Nephron (organoid): ENCODE data around the gene ETV1.

Experiments used
- H3K27ac Mint-ChIP-seq, 3 experiments: 2 replicates each; pipeline ENCODE4 v1.8.0; 2020; ENCODE audit warnings: mixed read lengths in 3 of 3, mild to moderate bottlenecking in 2 of 3, moderate library complexity in 1 of 3
- H3K27me3 Mint-ChIP-seq: 2 replicates; pipeline ENCODE4 v1.8.0; 2021; ENCODE audit warnings: low read depth, mild to moderate bottlenecking, moderate library complexity, mixed read lengths
- H3K36me3 Mint-ChIP-seq: 2 replicates; pipeline ENCODE4 v1.8.0; 2020; ENCODE audit warnings: low read depth, mixed read lengths
- H3K4me1 Mint-ChIP-seq: 2 replicates; pipeline ENCODE4 v1.8.0; 2020; ENCODE audit warnings: mixed read lengths
- H3K4me3 Mint-ChIP-seq, 3 experiments: 2 replicates each; pipeline ENCODE4 v1.8.0; 2020; ENCODE audit warnings: mild to moderate bottlenecking in 3 of 3, mixed read lengths in 3 of 3, moderate library complexity in 2 of 3
- H3K9me3 Mint-ChIP-seq: 2 replicates; pipeline ENCODE4 v1.8.0; 2020; ENCODE audit warnings: mixed read lengths
- TF ChIP-seq, protein P1 (sequence below), 3 experiments: fragments of 200-600 bp; sonication (generic); IDR thresholded peaks; one replicate each; pipeline ENCODE4 v1.5.0; 2021; ENCODE audit warnings: antibody characterized with exemption in 3 of 3; ENCODE audit not compliant: unreplicated experiment in 3 of 3

The ETV1 gene

DNA sequence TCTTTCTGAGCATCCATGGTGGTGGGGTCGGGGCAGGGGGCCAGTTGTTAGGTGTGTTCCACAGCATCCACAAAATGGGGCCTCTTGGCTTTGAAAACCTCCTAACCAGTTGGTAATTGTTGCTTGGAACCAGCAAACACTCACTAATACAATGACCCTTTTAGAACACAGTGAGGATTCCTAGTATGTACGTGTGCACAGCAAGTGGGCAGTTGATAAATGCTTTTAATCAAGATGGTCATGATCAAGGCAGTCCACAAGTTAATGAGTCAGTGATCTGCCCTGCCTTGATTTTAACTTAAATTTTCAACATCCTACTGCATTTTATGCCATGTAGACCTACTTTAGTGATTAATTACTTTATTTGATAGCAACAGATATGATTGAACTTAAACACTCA, 103.1 kb downstream of the ETV1 start:
- Mint-ChIP-seq H3K36me3 (no peaks in the 10 kb centered on the region), H3K27ac (no peak overlapping the region), H3K4me3 (no peak overlapping the region), H3K4me1 (no peaks in the 10 kb centered on the region), H3K9me3 (no peaks in the 10 kb centered on the region), H3K27me3 (no peaks in the 10 kb centered on the region)
- TF ChIP-seq, protein P1, sequence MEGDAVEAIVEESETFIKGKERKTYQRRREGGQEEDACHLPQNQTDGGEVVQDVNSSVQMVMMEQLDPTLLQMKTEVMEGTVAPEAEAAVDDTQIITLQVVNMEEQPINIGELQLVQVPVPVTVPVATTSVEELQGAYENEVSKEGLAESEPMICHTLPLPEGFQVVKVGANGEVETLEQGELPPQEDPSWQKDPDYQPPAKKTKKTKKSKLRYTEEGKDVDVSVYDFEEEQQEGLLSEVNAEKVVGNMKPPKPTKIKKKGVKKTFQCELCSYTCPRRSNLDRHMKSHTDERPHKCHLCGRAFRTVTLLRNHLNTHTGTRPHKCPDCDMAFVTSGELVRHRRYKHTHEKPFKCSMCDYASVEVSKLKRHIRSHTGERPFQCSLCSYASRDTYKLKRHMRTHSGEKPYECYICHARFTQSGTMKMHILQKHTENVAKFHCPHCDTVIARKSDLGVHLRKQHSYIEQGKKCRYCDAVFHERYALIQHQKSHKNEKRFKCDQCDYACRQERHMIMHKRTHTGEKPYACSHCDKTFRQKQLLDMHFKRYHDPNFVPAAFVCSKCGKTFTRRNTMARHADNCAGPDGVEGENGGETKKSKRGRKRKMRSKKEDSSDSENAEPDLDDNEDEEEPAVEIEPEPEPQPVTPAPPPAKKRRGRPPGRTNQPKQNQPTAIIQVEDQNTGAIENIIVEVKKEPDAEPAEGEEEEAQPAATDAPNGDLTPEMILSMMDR (IDR thresholded peaks at IDR 0.05; ENCODE audit: unreplicated experiment in 3 of 3), result no peak

DNA sequence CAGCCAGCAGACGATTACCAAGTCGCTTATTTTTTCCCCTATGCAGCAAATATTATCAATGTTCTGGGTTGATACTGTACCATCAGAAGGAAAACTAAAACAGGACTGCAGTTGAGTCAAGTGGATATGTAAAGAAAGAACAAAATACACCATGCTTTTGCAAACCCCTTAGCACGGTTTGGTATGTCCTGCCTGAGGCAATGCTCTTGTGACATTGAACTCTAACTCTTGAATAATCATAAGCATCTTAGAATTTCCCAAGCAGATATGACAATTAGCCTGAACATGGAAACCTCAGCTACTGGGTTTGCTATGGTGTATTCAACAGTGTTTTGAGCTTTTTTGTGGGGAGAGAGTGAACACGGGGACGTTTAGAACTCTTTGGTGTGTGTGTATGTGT, 107.4 kb downstream of the ETV1 start:
- Mint-ChIP-seq H3K9me3 (no peaks in the 10 kb centered on the region), H3K4me3 (no peak overlapping the region), H3K36me3 (no peaks in the 10 kb centered on the region), H3K27me3 (no peaks in the 10 kb centered on the region), H3K4me1 (no peaks in the 10 kb centered on the region), H3K27ac (no peak overlapping the region)
- TF ChIP-seq, protein P1 (IDR thresholded peaks at IDR 0.05; ENCODE audit: unreplicated experiment in 3 of 3), result no peak

DNA sequence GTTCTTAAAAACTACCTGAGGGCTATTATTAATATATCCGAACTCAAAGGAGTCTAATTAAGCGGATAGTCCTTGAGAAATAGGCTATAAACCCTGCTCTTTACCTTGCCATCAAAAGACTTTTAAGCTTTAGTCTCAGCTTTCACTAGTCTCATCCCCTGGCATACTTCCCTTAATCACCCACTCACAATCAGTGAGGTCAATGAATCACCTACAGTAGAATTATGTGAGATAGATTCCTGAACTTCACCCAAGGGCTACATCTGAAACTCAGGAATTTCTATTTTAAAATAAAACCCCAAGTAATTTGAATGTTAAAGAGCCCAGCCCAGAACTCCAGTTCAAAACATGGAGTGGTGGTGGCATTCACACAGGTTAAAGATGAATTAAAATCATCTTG, 108.7 kb downstream of the ETV1 start:
- Mint-ChIP-seq H3K4me1 (no peaks in the 10 kb centered on the region), H3K27ac (no peak overlapping the region), H3K36me3 (no peaks in the 10 kb centered on the region), H3K4me3 (no peak overlapping the region), H3K27me3 (no peaks in the 10 kb centered on the region), H3K9me3 (no peaks in the 10 kb centered on the region)
- TF ChIP-seq, protein P1 (IDR thresholded peaks at IDR 0.05; ENCODE audit: unreplicated experiment in 3 of 3), result no peak

DNA sequence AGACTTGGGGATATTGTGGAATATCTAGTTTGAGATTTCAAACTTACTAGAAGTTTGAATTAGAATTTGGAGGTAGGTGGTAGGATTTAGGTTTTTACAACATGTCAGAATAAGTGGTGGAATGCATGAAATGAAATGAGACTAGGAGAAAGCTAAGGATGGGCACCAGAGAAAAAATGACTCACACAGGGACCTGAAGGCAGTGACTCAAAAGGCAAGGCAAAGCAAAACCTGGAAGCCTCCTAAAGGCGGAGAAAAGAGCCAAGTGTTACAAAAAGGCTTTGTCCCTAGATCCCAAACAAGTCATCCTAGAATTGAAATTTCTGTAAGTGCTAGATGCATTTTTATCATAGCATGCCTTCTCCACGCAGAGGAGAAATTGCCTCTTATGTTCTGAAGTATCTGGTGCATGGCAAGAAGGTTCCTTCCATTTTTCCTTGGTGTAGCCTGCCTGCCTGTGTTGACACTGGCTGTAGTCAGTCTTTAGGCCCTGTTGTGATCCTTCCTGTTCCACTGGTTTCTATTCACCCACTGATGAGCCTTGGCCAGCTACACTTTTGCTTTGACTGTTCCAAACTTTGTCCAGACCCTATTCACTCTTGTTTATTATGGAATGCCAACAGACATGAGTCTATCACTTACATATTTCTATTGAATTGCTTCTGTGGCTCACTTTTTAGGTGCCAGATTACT, 109.3 kb downstream of the ETV1 start:
- Mint-ChIP-seq H3K27me3 (no peaks in the 10 kb centered on the region), H3K4me1 (no peaks in the 10 kb centered on the region), H3K27ac (no peak overlapping the region), H3K36me3 (no peaks in the 10 kb centered on the region), H3K9me3 (no peaks in the 10 kb centered on the region), H3K4me3 (no peak overlapping the region)
- TF ChIP-seq, protein P1 (IDR thresholded peaks at IDR 0.05; ENCODE audit: unreplicated experiment in 3 of 3), result no peak

DNA sequence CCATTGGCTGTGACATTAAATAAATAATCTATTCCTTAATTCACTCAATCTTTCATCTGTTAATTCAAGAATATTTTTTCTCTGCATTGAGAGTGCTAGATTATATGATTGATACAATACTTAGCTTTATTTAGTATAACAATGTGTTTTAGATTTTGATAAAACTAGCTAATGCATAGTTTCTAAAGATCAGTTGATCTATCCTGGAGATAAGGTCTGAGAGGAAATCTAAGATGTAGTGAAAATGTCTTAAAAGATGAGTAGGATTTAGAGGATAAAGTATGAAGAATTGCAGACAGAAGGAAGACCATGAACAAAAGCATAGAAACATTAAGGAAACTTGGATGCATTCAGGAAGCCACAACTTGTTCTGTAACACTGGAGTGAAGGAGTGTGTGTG, 110.3 kb downstream of the ETV1 start:
- H3K36me3 Mint-ChIP-seq, result no peaks in the 10 kb centered on the region
- no peak overlapping the region for H3K4me3 Mint-ChIP-seq
- TF ChIP-seq, protein P1 (IDR thresholded peaks at IDR 0.05; ENCODE audit: unreplicated experiment in 3 of 3), result no peak
- H3K4me1 Mint-ChIP-seq, result no peaks in the 10 kb centered on the region
- no peak overlapping the region for H3K27ac Mint-ChIP-seq
- no peaks in the 10 kb centered on the region for H3K9me3 Mint-ChIP-seq
- H3K27me3 Mint-ChIP-seq, result no peaks in the 10 kb centered on the region

DNA sequence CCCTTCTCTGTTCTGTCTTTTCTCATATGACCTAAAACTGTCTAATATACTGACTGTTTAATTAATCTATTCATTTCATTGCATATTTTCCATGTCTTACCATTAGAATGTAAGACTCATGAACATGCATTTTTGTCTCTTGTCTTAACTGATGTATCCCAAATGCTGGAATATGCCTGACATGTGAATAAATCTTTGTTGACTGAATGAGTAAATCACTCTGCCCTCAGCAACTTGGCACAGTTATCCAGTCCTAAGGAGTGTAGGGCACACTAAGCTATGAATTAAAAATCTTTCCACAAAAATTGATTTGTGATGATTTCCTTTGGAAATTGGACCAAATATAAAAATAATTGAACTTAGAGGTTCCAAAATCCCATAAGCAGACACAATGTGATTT, 111.3 kb downstream of the ETV1 start:
- no peaks in the 10 kb centered on the region for H3K27me3 Mint-ChIP-seq
- H3K27ac Mint-ChIP-seq, result no peak overlapping the region
- no peaks in the 10 kb centered on the region for H3K9me3 Mint-ChIP-seq
- TF ChIP-seq, protein P1 (IDR thresholded peaks at IDR 0.05; ENCODE audit: unreplicated experiment in 3 of 3), result no peak
- H3K4me3 Mint-ChIP-seq, result no peak overlapping the region
- H3K4me1 Mint-ChIP-seq, result no peaks in the 10 kb centered on the region
- no peaks in the 10 kb centered on the region for H3K36me3 Mint-ChIP-seq
